HCT116 (cell line): ENCODE measurements around the gene ATP8A2. TPM values are rescaled to one million over a fixed set of nuclear protein-coding genes. Genes with fewer than 3 reads are reported as not detected.

Experiments used
- ATAC-seq: fragments of 200-7000 bp; cut with Tn5 transposase; 2 replicates; pipeline ENCODE4 v1.9.1; 2020; ENCODE audit warnings: mild to moderate bottlenecking, moderate library complexity
- BruUV-seq: library from RNA; stranded (reverse); fragments of 400-500 nt; replicated peaks from 2 replicates; lab custom pipeline; 2021; lab: Mats Ljungman, UMichigan
- CTCF ChIA-PET: fragments of 300-600 bp; sonication (Branson Sonifier 250); formaldehyde crosslinking; loops from one replicate; lab custom pipeline; 2021; ENCODE audit warnings: antibody characterized with exemption; lab: Charles Lee
- POLR2A ChIA-PET: fragments of 300-600, 350-600 bp; sonication (Branson Sonifier 250); formaldehyde crosslinking; loops from one replicate; lab custom pipeline; 2021; ENCODE audit warnings: antibody characterized with exemption; lab: Charles Lee
- RAD21 ChIA-PET, 2 experiments: fragments of 300-600 bp; sonication (Branson Sonifier 250); formaldehyde crosslinking; loops; one replicate each; lab custom pipeline; 2023; ENCODE audit warnings: low total read pairs in 2 of 2; ENCODE audit not compliant: uncharacterized antibody in 2 of 2, unreplicated experiment in 2 of 2, low non-redundant PET in 1 of 2; lab: Charles Lee
- DNase-seq: peaks from one replicate; pipeline ENCODE4 v3.0.0-alpha.2; 2010; ENCODE audit warnings: low read depth, low spot score
- H2AFZ ChIP-seq: fragments of 200-600 bp; shearing (Covaris generic), sonication (generic); 2 replicates; pipeline ENCODE4 v1.6.1; 2017; ENCODE audit warnings: low read depth, mixed run types, mixed read lengths, antibody characterized with exemption, low read length; ENCODE audit not compliant: poor library complexity, severe bottlenecking
- H3K27ac ChIP-seq: 2 replicates; pipeline ENCODE4 v1.5.1; 2012; ENCODE audit warnings: low read depth, low read length
- H3K27me3 ChIP-seq: fragments of 200-600 bp; sonication (generic); 2 replicates; pipeline ENCODE4 v1.6.1; 2016; ENCODE audit warnings: mixed run types, low read length, mixed read lengths; ENCODE audit not compliant: insufficient read depth
- H3K36me3 ChIP-seq, 2 experiments: fragments of 200-500 bp in 1 of 2; fragments of 200-600 bp in 1 of 2; sonication (Bioruptor generic) in 1 of 2; sonication (generic) in 1 of 2; 2 replicates each; pipeline versions ENCODE4 v1.5.1 to v1.6.1; 2014 to 2016; ENCODE audit warnings: low read length in 2 of 2, inconsistent platforms in 1 of 2, mixed read lengths in 1 of 2, mixed run types in 1 of 2; ENCODE audit not compliant: insufficient read depth in 2 of 2, control insufficient read depth in 1 of 2
- H3K4me1 ChIP-seq, 2 experiments: fragments of 200-600 bp in 1 of 2; sonication (generic) in 1 of 2; 2 replicates each; pipeline versions ENCODE4 v1.5.1 to v1.6.1; 2012 to 2017; ENCODE audit warnings: low read length in 2 of 2, inconsistent platforms in 1 of 2, mild to moderate bottlenecking in 1 of 2, mixed read lengths in 1 of 2, mixed run types in 1 of 2, moderate library complexity in 1 of 2; ENCODE audit not compliant: insufficient read depth in 2 of 2, control insufficient read depth in 1 of 2
- H3K4me2 ChIP-seq: fragments of 200-600 bp; sonication (generic); 2 replicates; pipeline ENCODE4 v1.6.1; 2017; ENCODE audit warnings: mixed run types, low read length, mixed read lengths
- H3K4me3 ChIP-seq, 2 experiments: fragments of 200-600 bp in 1 of 2; sonication (generic) in 1 of 2; replicated peaks in 1 of 2; 2 replicates each; pipeline ENCODE4 v1.5.1; 2011 to 2016; ENCODE audit warnings: low read length in 2 of 2, control low read depth in 1 of 2, low read depth in 1 of 2, mild to moderate bottlenecking in 1 of 2, mixed read lengths in 1 of 2, mixed run types in 1 of 2
- H3K79me2 ChIP-seq: fragments of 200-600 bp; sonication (generic); 2 replicates; pipeline ENCODE4 v1.6.1; 2017; ENCODE audit warnings: mild to moderate bottlenecking, mixed run types, low read length, moderate library complexity, mixed read lengths; ENCODE audit not compliant: insufficient read depth
- H3K9ac ChIP-seq: fragments of 200-600 bp; sonication (generic); 2 replicates; pipeline ENCODE4 v1.6.1; 2016; ENCODE audit warnings: low read length, mixed read lengths
- H3K9me2 ChIP-seq: fragments of 200-600 bp; sonication (generic), shearing (Covaris generic); 2 replicates; pipeline ENCODE4 v1.6.1; 2017; ENCODE audit warnings: mixed run types, mild to moderate bottlenecking, moderate library complexity; ENCODE audit not compliant: insufficient read depth
- H3K9me3 ChIP-seq, 2 experiments: fragments of 200-500 bp in 1 of 2; fragments of 200-600 bp in 1 of 2; sonication (Bioruptor generic) in 1 of 2; sonication (generic) in 1 of 2; 2 replicates each; pipeline ENCODE4 v1.6.1; 2014 to 2017; ENCODE audit warnings: low read length in 2 of 2, mixed read lengths in 2 of 2, inconsistent platforms in 1 of 2, low read depth in 1 of 2, mild to moderate bottlenecking in 1 of 2, mixed run types in 1 of 2, moderate library complexity in 1 of 2; ENCODE audit not compliant: control insufficient read depth in 1 of 2, insufficient read depth in 1 of 2
- H4K20me1 ChIP-seq: fragments of 200-600 bp; sonication (generic), shearing (Covaris generic); 2 replicates; pipeline ENCODE4 v1.6.1; 2017; ENCODE audit warnings: mixed run types, mild to moderate bottlenecking, moderate library complexity; ENCODE audit not compliant: insufficient read depth
- CBX3 ChIP-seq: IDR thresholded peaks from 2 replicates; pipeline ENCODE4 v1.6.1; 2012; ENCODE audit warnings: low read depth
- CEBPB ChIP-seq: IDR thresholded peaks from 2 replicates; pipeline ENCODE4 v1.6.1; 2012; ENCODE audit warnings: low read depth
- EGR1 ChIP-seq: IDR thresholded peaks from 2 replicates; pipeline ENCODE4 v1.6.1; 2012; ENCODE audit warnings: low read depth
- EZH2phosphoT487 ChIP-seq: fragments of 200-600 bp; IDR thresholded peaks from 2 replicates; pipeline ENCODE4 v1.6.1; 2018; ENCODE audit warnings: antibody characterized with exemption, borderline replicate concordance
- POLR2A ChIP-seq: IDR thresholded peaks from 2 replicates; pipeline ENCODE4 v1.7.0; 2011; ENCODE audit warnings: borderline replicate concordance; ENCODE audit not compliant: insufficient read depth, insufficient read length; ENCODE audit errors: extremely low read depth
- RAD21 ChIP-seq: IDR thresholded peaks from 2 replicates; pipeline ENCODE4 v1.6.1; 2012; ENCODE audit warnings: low read depth, mild to moderate bottlenecking
- SIN3A ChIP-seq: IDR thresholded peaks from 2 replicates; pipeline ENCODE4 v1.6.1; 2012; ENCODE audit warnings: low read depth
- YY1 ChIP-seq: IDR thresholded peaks from 2 replicates; pipeline ENCODE4 v1.6.1; 2011; ENCODE audit warnings: low read length, low read depth, moderate library complexity, mild to moderate bottlenecking; ENCODE audit not compliant: insufficient replicate concordance; ENCODE audit errors: extremely low read depth
- ZNF274 ChIP-seq: fragments of 200-500 bp; sonication (Bioruptor generic); IDR thresholded peaks from 2 replicates; pipeline ENCODE4 v1.6.1; 2014; ENCODE audit warnings: mild to moderate bottlenecking, low read depth, low read length, inconsistent platforms
- intact Hi-C: fragments of 100-400 bp; cut with micrococcal nuclease; formaldehyde crosslinking; loops from 2 replicates; pipeline ENCODE4 v1.10.0; 2022
- total RNA-seq: library from RNA; stranded (reverse); gene quantifications from one replicate; pipeline ENCODE4 v1.2.1, GENCODE V29; 2021; ENCODE audit not compliant: unreplicated experiment
- TF ChIP-seq, protein P1 (sequence below), 3 experiments: fragments of 200-600 bp in 1 of 3; sonication (generic) in 1 of 3; IDR thresholded peaks in 2 of 3; conservative IDR thresholded peaks in 1 of 3; 2 replicates each; pipeline ENCODE4 v1.5.1; 2012 to 2017; ENCODE audit warnings: low read depth in 2 of 3, low read length in 2 of 3, antibody characterized with exemption in 1 of 3, borderline replicate concordance in 1 of 3, control low read depth in 1 of 3, mild to moderate bottlenecking in 1 of 3, mixed read lengths in 1 of 3, mixed run types in 1 of 3, moderate library complexity in 1 of 3; ENCODE audit not compliant: insufficient read depth in 1 of 3
- TF ChIP-seq, protein P2 (sequence below): IDR thresholded peaks from 2 replicates; pipeline ENCODE4 v1.6.1; 2012
- TF ChIP-seq, protein P3 (sequence below): IDR thresholded peaks from 2 replicates; pipeline ENCODE4 v1.6.1; 2012

The ATP8A2 gene
- total RNA-seq, 1 experiment from 2014 or later, result not detected

DNA sequence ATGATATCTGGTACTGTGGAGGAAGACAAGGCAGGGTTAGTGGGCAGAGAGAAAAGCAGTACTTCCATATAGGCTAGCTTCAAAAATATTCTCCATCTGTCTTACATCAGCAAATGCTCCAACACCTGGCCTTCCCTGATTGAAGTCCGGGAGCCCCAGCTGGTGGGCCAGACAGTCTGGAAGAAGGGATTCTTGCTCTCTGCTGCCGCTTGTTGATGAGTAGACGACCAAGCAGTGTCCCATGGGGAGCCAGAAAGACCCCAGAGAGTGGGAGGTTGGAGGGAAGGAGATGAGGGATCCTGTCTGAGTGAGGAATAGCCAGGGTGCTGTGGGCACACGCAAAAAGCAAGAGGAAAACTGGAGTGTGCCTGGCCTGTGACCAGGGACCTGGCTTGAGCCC lies 95.1 kb downstream of the ATP8A2 start (continued):
- TF ChIP-seq, protein P1, sequence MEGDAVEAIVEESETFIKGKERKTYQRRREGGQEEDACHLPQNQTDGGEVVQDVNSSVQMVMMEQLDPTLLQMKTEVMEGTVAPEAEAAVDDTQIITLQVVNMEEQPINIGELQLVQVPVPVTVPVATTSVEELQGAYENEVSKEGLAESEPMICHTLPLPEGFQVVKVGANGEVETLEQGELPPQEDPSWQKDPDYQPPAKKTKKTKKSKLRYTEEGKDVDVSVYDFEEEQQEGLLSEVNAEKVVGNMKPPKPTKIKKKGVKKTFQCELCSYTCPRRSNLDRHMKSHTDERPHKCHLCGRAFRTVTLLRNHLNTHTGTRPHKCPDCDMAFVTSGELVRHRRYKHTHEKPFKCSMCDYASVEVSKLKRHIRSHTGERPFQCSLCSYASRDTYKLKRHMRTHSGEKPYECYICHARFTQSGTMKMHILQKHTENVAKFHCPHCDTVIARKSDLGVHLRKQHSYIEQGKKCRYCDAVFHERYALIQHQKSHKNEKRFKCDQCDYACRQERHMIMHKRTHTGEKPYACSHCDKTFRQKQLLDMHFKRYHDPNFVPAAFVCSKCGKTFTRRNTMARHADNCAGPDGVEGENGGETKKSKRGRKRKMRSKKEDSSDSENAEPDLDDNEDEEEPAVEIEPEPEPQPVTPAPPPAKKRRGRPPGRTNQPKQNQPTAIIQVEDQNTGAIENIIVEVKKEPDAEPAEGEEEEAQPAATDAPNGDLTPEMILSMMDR (IDR thresholded peaks at IDR 0.05 in 2 of 3, conservative IDR thresholded peaks at IDR 0.05 in 1 of 3; ENCODE audit: borderline replicate concordance in 1 of 3, insufficient read depth in 1 of 3, low read depth in 2 of 3, low read length in 2 of 3), result no peak
- TF ChIP-seq POLR2A (no peak), RAD21 (no peak), ZNF274 (no peak), EGR1 (no peak), EZH2phosphoT487 (no peak)
- TF ChIP-seq, protein P2, sequence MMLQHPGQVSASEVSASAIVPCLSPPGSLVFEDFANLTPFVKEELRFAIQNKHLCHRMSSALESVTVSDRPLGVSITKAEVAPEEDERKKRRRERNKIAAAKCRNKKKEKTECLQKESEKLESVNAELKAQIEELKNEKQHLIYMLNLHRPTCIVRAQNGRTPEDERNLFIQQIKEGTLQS, result no peak

GRCh38 chr13:25468325-25469168 lies 96.8 kb downstream of the ATP8A2 start:
- RAD21 ChIA-PET, result no interaction called here
- ATAC-seq (peak; percentile 79), DNase-seq (no peak)
- H2AFZ ChIP-seq, result no peak overlapping the region
- no peaks in the 10 kb centered on the region for H3K36me3 ChIP-seq
- POLR2A ChIA-PET, result no interaction called here
- no peaks in the 10 kb centered on the region for H3K79me2 ChIP-seq
- intact Hi-C loops, result no loop called here
- H3K27me3 ChIP-seq, result peaks cover 12% of the 10 kb centered on the region; the same call in 1 of the 2 replicates
- H3K4me3 ChIP-seq, result no peak overlapping the region
- TF ChIP-seq SIN3A (no peak), CEBPB (no peak), RAD21 (no peak), CBX3 (no peak), YY1 (no peak)
- TF ChIP-seq, protein P1 (IDR thresholded peaks at IDR 0.05 in 2 of 3, conservative IDR thresholded peaks at IDR 0.05 in 1 of 3; ENCODE audit: borderline replicate concordance in 1 of 3, insufficient read depth in 1 of 3, low read depth in 2 of 3, low read length in 2 of 3), result no peak
- TF ChIP-seq, protein P3, sequence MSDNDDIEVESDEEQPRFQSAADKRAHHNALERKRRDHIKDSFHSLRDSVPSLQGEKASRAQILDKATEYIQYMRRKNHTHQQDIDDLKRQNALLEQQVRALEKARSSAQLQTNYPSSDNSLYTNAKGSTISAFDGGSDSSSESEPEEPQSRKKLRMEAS, result no peak
- TF ChIP-seq, protein P2, result no peak
- no peak overlapping the region for H3K9ac ChIP-seq
- H3K27ac ChIP-seq, result no peak overlapping the region
- no peak overlapping the region for H3K4me2 ChIP-seq
- CTCF ChIA-PET, result no interaction called here
- no TSS peak for BruUV-seq
- no peaks in the 10 kb centered on the region for H4K20me1 ChIP-seq
- no peaks in the 10 kb centered on the region for H3K9me3 ChIP-seq
- H3K4me1 ChIP-seq, result peaks cover 0 to 2% of the 10 kb centered on the region in 2 experiments; a peak in 1 of 4 replicates
- no peaks in the 10 kb centered on the region for H3K9me2 ChIP-seq
